Activated CD8-positive, alpha-beta T cell treated with anti-CD3 and anti-CD28 coated beads for 36 hours (primary cell): ENCODE measurements around the gene MCTP2. TPM values are rescaled to one million over a fixed set of nuclear protein-coding genes. Genes with fewer than 3 reads are reported as not detected.

ENCODE experiments used
- ATAC-seq: fragments of 200-7000 bp; cut with Tn5 transposase; one replicate; pipeline ENCODE4 v1.10.0; 2021; ENCODE audit warnings: mild to moderate bottlenecking, moderate library complexity
- CTCF ChIA-PET: fragments of 350-600 bp; sonication (Branson Sonifier 250); formaldehyde crosslinking; loops from one replicate; lab custom pipeline; 2021; ENCODE audit warnings: antibody characterized with exemption; lab: Charles Lee
- POLR2A ChIA-PET: fragments of 350-600 bp; sonication (Branson Sonifier 250); formaldehyde crosslinking; loops from one replicate; lab custom pipeline; 2021; ENCODE audit warnings: antibody characterized with exemption; lab: Charles Lee
- DNase-seq: peaks from one replicate; pipeline ENCODE4 v3.0.0-alpha.2; 2020
- H3K27ac Mint-ChIP-seq: one replicate; pipeline ENCODE4 v1.8.0; 2021; ENCODE audit warnings: mild to moderate bottlenecking, mixed read lengths
- H3K27me3 Mint-ChIP-seq: one replicate; pipeline ENCODE4 v1.8.0; 2021; ENCODE audit warnings: mixed read lengths
- H3K36me3 Mint-ChIP-seq: one replicate; pipeline ENCODE4 v1.8.0; 2021; ENCODE audit warnings: low read depth, mixed read lengths
- H3K4me1 Mint-ChIP-seq: one replicate; pipeline ENCODE4 v1.8.0; 2021; ENCODE audit warnings: low read depth, mixed read lengths
- H3K4me3 Mint-ChIP-seq: one replicate; pipeline ENCODE4 v1.8.0; 2021; ENCODE audit warnings: mild to moderate bottlenecking, moderate library complexity, mixed read lengths
- H3K9me3 Mint-ChIP-seq: one replicate; pipeline ENCODE4 v1.8.0; 2021; ENCODE audit warnings: mixed read lengths
- intact Hi-C: fragments of 100-400 bp; cut with micrococcal nuclease; formaldehyde crosslinking; loops from one replicate; pipeline ENCODE4 v1.10.0; 2022
- total RNA-seq, 2 experiments: library from RNA; stranded (reverse); gene quantifications; one replicate each; pipeline ENCODE4 v1.2.3, GENCODE V29; 2021
- TF ChIP-seq, protein P1 (sequence below): fragments of 200-600 bp; IDR thresholded peaks from one replicate; pipeline ENCODE4 v1.8.0; 2022; ENCODE audit warnings: antibody characterized with exemption, mild to moderate bottlenecking

MCTP2 gene
- total RNA-seq, 2 experiments from 2014 or later = 16.2 to 18.3 TPM

DNA sequence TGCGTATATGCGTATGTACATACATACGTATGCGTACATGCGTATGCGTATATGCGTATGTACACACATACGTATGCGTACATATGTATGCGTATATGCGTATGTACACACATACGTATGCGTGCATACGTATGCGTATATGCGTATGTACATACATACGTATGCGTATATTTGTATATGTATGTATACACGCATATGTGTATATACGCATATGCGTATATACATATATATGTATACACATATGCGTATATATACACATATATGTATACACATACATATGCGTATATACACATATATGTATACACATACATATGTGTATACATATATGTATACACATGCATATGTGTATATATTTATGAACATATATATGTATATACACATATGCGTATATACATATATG lies 12.1 kb downstream of the MCTP2 start:
- Mint-ChIP-seq H3K9me3 (no peaks in the 10 kb centered on the region), H3K4me1 (peaks cover 24% of the 10 kb centered on the region), H3K27me3 (no peaks in the 10 kb centered on the region), H3K27ac (no peak overlapping the region), H3K4me3 (no peak overlapping the region), H3K36me3 (no peaks in the 10 kb centered on the region)
- ATAC-seq (no peak), DNase-seq (no peak)
- POLR2A ChIA-PET = no interaction called here
- CTCF ChIA-PET = no interaction called here
- intact Hi-C loops = no loop called here
- TF ChIP-seq, protein P1, sequence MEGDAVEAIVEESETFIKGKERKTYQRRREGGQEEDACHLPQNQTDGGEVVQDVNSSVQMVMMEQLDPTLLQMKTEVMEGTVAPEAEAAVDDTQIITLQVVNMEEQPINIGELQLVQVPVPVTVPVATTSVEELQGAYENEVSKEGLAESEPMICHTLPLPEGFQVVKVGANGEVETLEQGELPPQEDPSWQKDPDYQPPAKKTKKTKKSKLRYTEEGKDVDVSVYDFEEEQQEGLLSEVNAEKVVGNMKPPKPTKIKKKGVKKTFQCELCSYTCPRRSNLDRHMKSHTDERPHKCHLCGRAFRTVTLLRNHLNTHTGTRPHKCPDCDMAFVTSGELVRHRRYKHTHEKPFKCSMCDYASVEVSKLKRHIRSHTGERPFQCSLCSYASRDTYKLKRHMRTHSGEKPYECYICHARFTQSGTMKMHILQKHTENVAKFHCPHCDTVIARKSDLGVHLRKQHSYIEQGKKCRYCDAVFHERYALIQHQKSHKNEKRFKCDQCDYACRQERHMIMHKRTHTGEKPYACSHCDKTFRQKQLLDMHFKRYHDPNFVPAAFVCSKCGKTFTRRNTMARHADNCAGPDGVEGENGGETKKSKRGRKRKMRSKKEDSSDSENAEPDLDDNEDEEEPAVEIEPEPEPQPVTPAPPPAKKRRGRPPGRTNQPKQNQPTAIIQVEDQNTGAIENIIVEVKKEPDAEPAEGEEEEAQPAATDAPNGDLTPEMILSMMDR = no peak

DNA sequence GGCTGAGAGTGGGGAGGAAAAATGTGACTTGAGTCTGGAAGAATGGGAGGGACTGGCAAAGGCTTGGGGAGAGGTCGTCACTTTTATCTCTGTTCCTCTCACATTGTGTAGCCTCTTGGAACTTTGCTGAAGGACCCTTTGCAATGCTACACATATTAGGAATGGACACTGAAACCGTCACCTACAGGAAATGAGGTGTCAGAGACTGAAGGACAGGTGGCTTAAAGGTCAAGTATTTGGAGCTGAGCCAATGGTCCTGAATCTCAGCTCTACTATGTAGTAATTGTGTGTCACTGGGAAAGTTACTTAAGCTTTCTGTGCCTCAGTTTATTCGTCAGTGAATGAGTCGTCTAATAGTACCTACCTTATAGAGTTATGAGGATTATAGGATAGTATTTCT lies 14.7 kb downstream of the MCTP2 start:
- ATAC-seq (no peak), DNase-seq (no peak)
- no peak overlapping the region for H3K4me3 Mint-ChIP-seq
- H3K27ac Mint-ChIP-seq = no peak overlapping the region
- no peaks in the 10 kb centered on the region for H3K27me3 Mint-ChIP-seq
- H3K36me3 Mint-ChIP-seq = peaks cover 8% of the 10 kb centered on the region
- TF ChIP-seq, protein P1 = no peak
- intact Hi-C loops = no loop called here
- POLR2A ChIA-PET = no interaction called here
- H3K9me3 Mint-ChIP-seq = no peaks in the 10 kb centered on the region
- CTCF ChIA-PET = interaction anchor here (0.7 kb wide), 1 partner anchor 28 kb away, joined by 3 read pairs; no protein-coding TSS in a partner anchor
- H3K4me1 Mint-ChIP-seq = peaks cover 16% of the 10 kb centered on the region

DNA sequence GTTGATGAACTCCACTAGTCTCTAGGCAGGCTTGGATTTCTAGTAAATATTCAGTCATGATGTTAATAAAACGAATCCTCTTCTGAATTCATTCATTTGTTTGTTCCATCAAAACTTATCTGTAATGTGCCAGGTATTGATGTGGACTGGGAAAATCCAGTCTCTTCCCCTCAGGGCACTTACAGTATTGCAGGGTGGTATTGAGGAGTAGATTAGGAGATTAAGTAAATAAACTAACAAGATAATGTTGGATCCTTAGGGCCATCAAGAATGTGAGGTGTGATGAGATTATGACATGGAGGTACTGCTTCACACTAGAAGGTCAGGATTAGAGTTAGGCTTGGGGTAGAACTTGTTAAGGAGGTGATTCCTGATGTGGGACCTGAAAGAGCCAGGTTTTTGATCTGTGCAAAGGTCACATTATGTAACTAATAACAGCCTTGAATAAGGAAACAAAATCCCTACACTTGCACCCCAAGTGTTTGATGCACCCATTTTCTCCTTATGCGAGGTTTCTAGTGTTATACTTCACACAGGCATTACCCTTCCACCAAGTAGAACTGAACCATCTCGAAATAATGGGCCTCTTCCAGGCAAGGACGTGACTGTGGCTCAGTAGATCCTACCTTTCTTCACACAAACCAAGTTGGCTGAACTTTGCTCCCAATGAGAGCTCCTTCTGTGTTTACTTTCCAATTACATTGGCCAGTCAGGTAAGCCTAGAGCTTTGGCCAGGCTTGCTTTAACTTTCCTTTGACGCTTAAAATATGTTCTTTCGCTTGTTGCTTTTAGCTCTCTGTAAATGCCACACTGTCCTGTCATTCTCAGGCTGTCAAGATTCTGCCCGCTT lies 16.7 kb downstream of the MCTP2 start:
- peaks cover 3% of the 10 kb centered on the region for H3K9me3 Mint-ChIP-seq
- POLR2A ChIA-PET = interaction anchor here (0.6 to 1.1 kb wide), 3 partner anchors 12 to 18 kb away, joined by 3 to 4 read pairs (median 3); partner anchors contain the start of gene MCTP2
- CTCF ChIA-PET = interaction anchor here (0.9 to 1.3 kb wide), 4 partner anchors 9 to 84 kb away, joined by 3 read pairs; no protein-coding TSS in a partner anchor
- ATAC-seq = no peak
- no peak for DNase-seq
- H3K27ac Mint-ChIP-seq = no peak overlapping the region
- H3K4me1 Mint-ChIP-seq = peaks cover 27% of the 10 kb centered on the region
- H3K4me3 Mint-ChIP-seq = no peak overlapping the region
- TF ChIP-seq, protein P1 = no peak
- peaks cover 17% of the 10 kb centered on the region for H3K36me3 Mint-ChIP-seq
- no peaks in the 10 kb centered on the region for H3K27me3 Mint-ChIP-seq
- intact Hi-C loops = no loop called here

DNA sequence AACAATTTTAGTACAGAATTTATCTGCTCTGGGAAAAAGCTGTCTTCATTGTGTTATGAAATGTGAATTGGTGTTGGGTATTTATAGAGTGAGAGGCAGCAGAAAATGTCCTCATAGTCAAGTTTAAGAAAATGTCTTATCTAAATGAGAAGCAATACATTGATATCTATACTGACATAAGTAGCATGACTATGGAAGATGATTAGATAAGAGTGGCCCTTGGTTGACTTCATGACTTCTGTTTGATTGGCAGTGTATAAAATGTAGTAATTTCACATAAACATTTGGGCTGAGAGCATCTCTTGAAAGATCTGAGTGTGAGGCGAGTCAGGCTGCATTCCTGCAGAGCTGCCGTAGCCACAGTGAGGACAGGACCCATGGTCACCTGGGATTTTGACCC lies 19.4 kb downstream of the MCTP2 start:
- Mint-ChIP-seq H3K9me3 (peaks cover 3% of the 10 kb centered on the region), H3K36me3 (peaks cover 20% of the 10 kb centered on the region), H3K27me3 (no peaks in the 10 kb centered on the region), H3K27ac (no peak overlapping the region), H3K4me3 (no peak overlapping the region), H3K4me1 (peaks cover 44% of the 10 kb centered on the region)
- ATAC-seq = no peak
- intact Hi-C loops = no loop called here
- POLR2A ChIA-PET = interaction anchor here (1.2 kb wide), 1 partner anchor 9 kb away, joined by 3 read pairs; no protein-coding TSS in a partner anchor
- DNase-seq = no peak
- TF ChIP-seq, protein P1 = no peak
- CTCF ChIA-PET = no interaction called here

DNA sequence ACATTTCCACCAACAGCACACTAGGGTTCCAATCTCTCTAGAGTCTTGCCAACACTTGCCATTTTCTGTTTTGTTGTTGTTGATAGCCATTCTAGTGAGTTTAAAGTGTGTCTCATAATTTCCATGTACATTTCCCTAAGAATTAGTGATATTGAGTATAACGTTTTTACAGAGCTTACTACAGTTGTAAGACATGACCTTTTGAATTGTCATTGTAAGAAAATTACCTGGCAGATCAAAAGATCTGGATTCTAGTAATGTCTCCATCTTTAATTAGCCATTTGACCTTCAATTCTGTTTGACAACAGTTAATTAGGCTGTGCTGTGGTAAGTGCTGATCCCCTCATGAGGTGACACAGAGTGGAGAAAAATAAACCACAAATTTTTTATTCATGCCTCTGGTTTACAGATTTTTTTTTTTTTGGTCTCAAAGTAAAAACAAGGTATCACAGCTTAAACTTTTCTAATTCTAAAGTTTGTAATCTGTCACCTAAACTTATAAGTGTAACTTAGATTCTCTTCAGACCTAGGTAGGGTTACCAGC lies 20.9 kb downstream of the MCTP2 start:
- ChIA-PET POLR2A (no interaction called here), CTCF (interaction anchor here (1.2 kb wide), 1 partner anchor 18 kb away, joined by 3 read pairs; no protein-coding TSS in a partner anchor)
- intact Hi-C loops = no loop called here
- H3K4me3 Mint-ChIP-seq = no peak overlapping the region
- H3K36me3 Mint-ChIP-seq = peaks cover 20% of the 10 kb centered on the region
- no peak overlapping the region for H3K27ac Mint-ChIP-seq
- H3K9me3 Mint-ChIP-seq = peaks cover 3% of the 10 kb centered on the region
- no peaks in the 10 kb centered on the region for H3K27me3 Mint-ChIP-seq
- TF ChIP-seq, protein P1 = no peak
- H3K4me1 Mint-ChIP-seq = peaks cover 45% of the 10 kb centered on the region
- no peak for DNase-seq
- ATAC-seq = peak; percentile 50
